HepG2 (cell line): ENCODE results near the gene ADGRL3. TPM values are rescaled to one million over a fixed set of nuclear protein-coding genes. Genes with fewer than 3 reads are reported as not detected.

Experiments
- ATAC-seq: fragments of 200-7000 bp; cut with Tn5 transposase; 3 replicates; pipeline ENCODE4 v1.9.1; 2020; ENCODE audit warnings: mild to moderate bottlenecking, moderate library complexity
- BruUV-seq: library from RNA; stranded (reverse); fragments of 400-500 nt; replicated peaks from 2 replicates; lab custom pipeline; 2021; lab: Mats Ljungman, UMichigan
- CTCF ChIA-PET: fragments of 300-600 bp; formaldehyde crosslinking; extraction: SDS; loops from one replicate; lab custom pipeline; 2021; ENCODE audit warnings: low total read pairs, inconsistent platforms, low intra/inter-chr PET ratio; lab: Yijun Ruan, JAX
- POLR2A ChIA-PET: fragments of 350-600 bp; sonication (Branson Sonifier 250); formaldehyde crosslinking; loops from one replicate; lab custom pipeline; 2020; ENCODE audit warnings: antibody characterized with exemption, inconsistent platforms; lab: Yijun Ruan, JAX
- DNase-seq: peaks from one replicate; pipeline ENCODE4 v3.0.0-alpha.2; 2015; ENCODE audit warnings: low spot score
- FAIRE-seq: peaks from 3 replicates; lab custom pipeline; 2011; peaks lifted over from hg19 to GRCh38; lab: Jason Lieb, UNC
- H2AFZ ChIP-seq: one replicate; pipeline ENCODE4 v1.6.1; 2011; ENCODE audit warnings: low read length, inconsistent platforms
- H3K27ac ChIP-seq: fragments of 300-600 bp; 3 replicates; pipeline ENCODE4 v1.8.0; 2011; ENCODE audit warnings: mixed run types, mild to moderate bottlenecking, mixed read lengths, low read length, inconsistent platforms; ENCODE audit not compliant: insufficient read depth; ENCODE audit errors: extremely low read length
- H3K27me3 ChIP-seq, 2 experiments: fragments of 200-600 bp in 1 of 2; 2 replicates in 1 of 2; 3 replicates in 1 of 2; pipeline versions ENCODE4 v1.6.0 to v1.8.0; 2011; ENCODE audit warnings: low read length in 2 of 2, mild to moderate bottlenecking in 2 of 2, moderate library complexity in 2 of 2, inconsistent platforms in 1 of 2; ENCODE audit not compliant: insufficient read depth in 2 of 2, control insufficient read depth in 1 of 2
- H3K36me3 ChIP-seq, 2 experiments: fragments of 200-600 bp in 1 of 2; replicated peaks in 1 of 2; 2 replicates in 1 of 2; 3 replicates in 1 of 2; pipeline versions ENCODE4 v1.5.1 to v1.8.0; 2011; ENCODE audit warnings: low read length in 2 of 2, inconsistent platforms in 1 of 2; ENCODE audit not compliant: insufficient read depth in 2 of 2, control insufficient read depth in 1 of 2
- H3K4me1 ChIP-seq: 2 replicates; pipeline ENCODE4 v1.5.1; 2012; ENCODE audit warnings: low read length, inconsistent platforms; ENCODE audit not compliant: insufficient read depth
- H3K4me2 ChIP-seq: 2 replicates; pipeline ENCODE4 v1.6.0; 2011; ENCODE audit warnings: low read depth, low read length, inconsistent platforms
- H3K4me3 ChIP-seq, 3 experiments: fragments of 200-600 bp in 1 of 3; sonication (generic), shearing (Covaris generic) in 1 of 3; replicated peaks in 1 of 3; 2 replicates each; pipeline ENCODE4 v1.5.1; 2011 to 2016; ENCODE audit warnings: low read length in 3 of 3, inconsistent platforms in 2 of 3, low read depth in 2 of 3, mild to moderate bottlenecking in 2 of 3, control low read depth in 1 of 3, mixed read lengths in 1 of 3; ENCODE audit not compliant: insufficient read depth in 1 of 3
- H3K79me2 ChIP-seq: one replicate; pipeline ENCODE4 v1.6.1; 2011; ENCODE audit warnings: low read length, inconsistent platforms; ENCODE audit not compliant: insufficient read depth
- H3K9ac ChIP-seq: 2 replicates; pipeline ENCODE4 v1.6.0; 2011; ENCODE audit warnings: mild to moderate bottlenecking, low read depth, low read length, inconsistent platforms; ENCODE audit not compliant: insufficient read depth
- H3K9me3 ChIP-seq: 2 replicates; pipeline ENCODE4 v1.5.1; 2012; ENCODE audit warnings: mild to moderate bottlenecking, low read length
- H4K20me1 ChIP-seq: 2 replicates; pipeline ENCODE4 v1.6.0; 2011; ENCODE audit warnings: inconsistent platforms, mild to moderate bottlenecking, low read length, moderate library complexity; ENCODE audit not compliant: insufficient read depth
- ATF1 ChIP-seq: IDR thresholded peaks from 2 replicates; pipeline ENCODE4 v1.6.1; 2016; ENCODE audit warnings: mild to moderate bottlenecking, control low read depth
- BRD4 ChIP-seq: sonication (generic); formaldehyde crosslinking; IDR thresholded peaks from 2 replicates; pipeline ENCODE4 v1.4.0; 2020; ENCODE audit warnings: missing genetic modification reagents
- CEBPB ChIP-seq: IDR thresholded peaks from 2 replicates; pipeline ENCODE4 v1.6.1; 2011; ENCODE audit warnings: low read depth, low read length, improper control_type of control experiment, borderline replicate concordance
- EP300 ChIP-seq, 3 experiments: sonication (generic) in 1 of 3; formaldehyde crosslinking in 1 of 3; IDR thresholded peaks; 2 replicates each; pipeline versions ENCODE4 v1.5.1 to v1.6.1; 2011 to 2020; ENCODE audit warnings: low read depth in 2 of 3, low read length in 2 of 3, borderline replicate concordance in 1 of 3, improper control_type of control experiment in 1 of 3, mild to moderate bottlenecking in 1 of 3, missing genetic modification reagents in 1 of 3, moderate library complexity in 1 of 3
- IRF9 ChIP-seq: sonication (generic); formaldehyde crosslinking; IDR thresholded peaks from 2 replicates; pipeline ENCODE4 v1.8.0; 2022; ENCODE audit warnings: missing genetic modification reagents, mild to moderate bottlenecking, borderline replicate concordance
- MEIS2 ChIP-seq: sonication (generic); formaldehyde crosslinking; IDR thresholded peaks from 2 replicates; pipeline ENCODE4 v1.9.0; 2021; ENCODE audit warnings: mild to moderate bottlenecking, missing genetic modification reagents
- REL ChIP-seq: sonication (generic); formaldehyde crosslinking; conservative IDR thresholded peaks from 2 replicates; pipeline ENCODE4 v1.8.0; 2022; ENCODE audit warnings: mild to moderate bottlenecking, missing genetic modification reagents, moderate library complexity
- SSRP1 ChIP-seq: IDR thresholded peaks from 2 replicates; pipeline ENCODE4 v1.6.1; 2016; ENCODE audit warnings: control low read depth
- ZNF205 ChIP-seq: IDR thresholded peaks from 2 replicates; pipeline ENCODE4 v1.6.1; 2018; ENCODE audit warnings: missing biosample characterization, missing genetic modification reagents
- ZNF263 ChIP-seq: sonication (generic); formaldehyde crosslinking; IDR thresholded peaks from 2 replicates; pipeline ENCODE4 v1.4.0; 2020; ENCODE audit warnings: missing genetic modification reagents
- ZNF335 ChIP-seq: sonication (generic); formaldehyde crosslinking; IDR thresholded peaks from 2 replicates; pipeline ENCODE4 v1.4.0; 2020; ENCODE audit warnings: missing genetic modification reagents
- ZNF660 ChIP-seq: sonication (generic); formaldehyde crosslinking; IDR thresholded peaks from 2 replicates; pipeline ENCODE4 v1.5.1; 2020; ENCODE audit warnings: mild to moderate bottlenecking, low read depth, missing genetic modification reagents, borderline replicate concordance
- WGBS: methylation state at CpG from one replicate; pipeline ENCODE4 v1.1.6; 2017; ENCODE audit warnings: low lambda C conversion rate; 5-methylcytosine and 5-hydroxymethylcytosine counted together
- in situ Hi-C: cut with HindIII; loops from 2 replicates; pipeline ENCODE4 v1.10.0; 2017; ENCODE audit warnings: low pct_unique_long_range_greater_than_20kb; ENCODE audit not compliant: extremely low pct_ligation_motif_present
- intact Hi-C: fragments of 100-400 bp; cut with micrococcal nuclease; formaldehyde crosslinking; loops from one replicate; pipeline ENCODE4 v1.10.0; 2022; ENCODE audit not compliant: unreplicated experiment
- polyA plus RNA-seq, 8 experiments: library from polyadenylated mRNA; depleted of rRNA in 3 of 8; stranded (reverse) in 7 of 8; unstranded in 1 of 8; fragments of >200 nt; fragmentation: Illumina TruSeq in 4 of 8; extraction: Trizol in 4 of 8; gene quantifications; 2 replicates each; pipeline versions ENCODE4 v1.2.1 to v1.2.3, GENCODE V29; 2011 to 2016; ENCODE audit warnings: low read depth in 4 of 8, missing spikeins in 1 of 8, mixed read lengths in 1 of 8; ENCODE audit not compliant: insufficient read depth in 1 of 8
- total RNA-seq, 5 experiments: library from RNA; depleted of rRNA; stranded (reverse); fragments of >200 nt; fragmentation: Illumina TruSeq; extraction: Trizol; gene quantifications; 2 replicates each; pipeline ENCODE4 v1.2.3, GENCODE V29; 2016; ENCODE audit warnings: low read depth in 1 of 5

The ADGRL3 gene
- total and polyA plus RNA-seq, 2 of the 13 experiments (the other 11 are each of a cell fraction or from before 2014, with no cell fraction given): 0.04 to 0.05 TPM

GRCh38 chr4:61805979-61806378 lies 605.9 kb downstream of the ADGRL3 start (continued):
- TF ChIP-seq ZNF205 (no peak), ZNF263 (CRISPR knock-in tag) (no peak)

- no TSS peak for BruUV-seq
Measured at GRCh38 chr4:61812171-61812570, 612.0 kb downstream of the ADGRL3 start.

GRCh38 chr4:61817071-61817470 lies 616.9 kb downstream of the ADGRL3 start:
- ChIA-PET CTCF (no interaction called here), POLR2A (no interaction called here)
- no peak for TF ChIP-seq SSRP1 (CRISPR knock-in tag)
- TF ChIP-seq CEBPB: no peak
- no peak for TF ChIP-seq IRF9 (CRISPR knock-in tag)
- no peak for TF ChIP-seq ATF1
- no peak for TF ChIP-seq REL (CRISPR knock-in tag)
- Histone ChIP-seq H3K4me1 (no peaks in the 10 kb centered on the region), H4K20me1 (no peaks in the 10 kb centered on the region), H3K79me2 (no peaks in the 10 kb centered on the region), H3K4me2 (no peak overlapping the region), H3K9ac (no peak overlapping the region), H3K27me3 (no peaks in the 10 kb centered on the region), H2AFZ (no peak overlapping the region), H3K4me3 (no peak overlapping the region), H3K27ac (no peak overlapping the region), H3K36me3 (no peaks in the 10 kb centered on the region), H3K9me3 (no peaks in the 10 kb centered on the region)
- in situ Hi-C loops: no loop called here
- BruUV-seq: no TSS peak
- intact Hi-C loops: no loop called here
- FAIRE-seq (no peak), ATAC-seq (no peak), DNase-seq (no peak)
- WGBS: no CpG with 5 or more reads among the region's 4 CpGs

More at GRCh38 chr4:61812171-61812570, 612.0 kb downstream of the ADGRL3 start:
- Histone ChIP-seq H3K27ac (no peak overlapping the region), H4K20me1 (no peaks in the 10 kb centered on the region), H3K79me2 (no peaks in the 10 kb centered on the region), H3K36me3 (no peaks in the 10 kb centered on the region), H3K4me3 (no peak overlapping the region), H3K27me3 (no peaks in the 10 kb centered on the region), H2AFZ (no peak overlapping the region), H3K4me2 (no peak overlapping the region), H3K4me1 (no peaks in the 10 kb centered on the region), H3K9me3 (no peaks in the 10 kb centered on the region), H3K9ac (no peak overlapping the region)
- no peak for FAIRE-seq
- WGBS: 0% methylated on average over 2 of the region's 2 CpGs
- ChIA-PET POLR2A (no interaction called here), CTCF (no interaction called here)
- TF ChIP-seq EP300 (IDR thresholded peaks at IDR 0.05; ENCODE audit: low read depth in 2 of 2, low read length in 2 of 2): no peak
- TF ChIP-seq EP300 (CRISPR knock-in tag; IDR thresholded peaks at IDR 0.05; ENCODE audit: borderline replicate concordance): no peak
- no peak for TF ChIP-seq BRD4
- TF ChIP-seq MEIS2 (CRISPR knock-in tag): no peak
- TF ChIP-seq ZNF335 (CRISPR knock-in tag): no peak
- TF ChIP-seq ZNF660 (CRISPR knock-in tag): no peak
- intact Hi-C loops (no loop called here), in situ Hi-C loops (no loop called here)
- DNase-seq: no peak
- no peak for ATAC-seq
